Glutamatergic neuron (in vitro differentiated cells): ENCODE results near the gene NEURL1. TPM values are rescaled to one million over a fixed set of nuclear protein-coding genes. Genes with fewer than 3 reads are reported as not detected.

Source experiments
- DNase-seq: peaks from one replicate; pipeline ENCODE4 v3.0.0; 2022
- H3K27ac Mint-ChIP-seq: one replicate; pipeline ENCODE4 v1.8.0; 2020; ENCODE audit warnings: mild to moderate bottlenecking, mixed read lengths, inconsistent platforms; ENCODE audit not compliant: unreplicated experiment
- H3K27me3 Mint-ChIP-seq: one replicate; pipeline ENCODE4 v1.8.0; 2020; ENCODE audit warnings: mild to moderate bottlenecking, moderate library complexity, mixed read lengths, inconsistent platforms; ENCODE audit not compliant: unreplicated experiment
- H3K36me3 Mint-ChIP-seq: one replicate; pipeline ENCODE4 v1.8.0; 2020; ENCODE audit warnings: mild to moderate bottlenecking, mixed read lengths, inconsistent platforms; ENCODE audit not compliant: unreplicated experiment
- H3K4me1 Mint-ChIP-seq: one replicate; pipeline ENCODE4 v1.8.0; 2020; ENCODE audit warnings: mild to moderate bottlenecking, low read depth, mixed read lengths, inconsistent platforms; ENCODE audit not compliant: unreplicated experiment
- H3K4me3 Mint-ChIP-seq: one replicate; pipeline ENCODE4 v1.8.0; 2020; ENCODE audit warnings: mild to moderate bottlenecking, mixed read lengths, inconsistent platforms; ENCODE audit not compliant: unreplicated experiment
- H3K9me3 Mint-ChIP-seq: one replicate; pipeline ENCODE4 v1.8.0; 2020; ENCODE audit warnings: mild to moderate bottlenecking, moderate library complexity, mixed read lengths, inconsistent platforms; ENCODE audit not compliant: unreplicated experiment
- total RNA-seq: library from RNA; stranded (reverse); fragmentation: NEBNext Ultra II Directional; extraction: Animal tissue kit (Norgen Biotek cat#: 25700); gene quantifications from one replicate; pipeline ENCODE4 v1.2.1, GENCODE V29; 2021; ENCODE audit not compliant: unreplicated experiment
- TF ChIP-seq, protein P1 (sequence below): fragments of 200-600 bp; sonication (generic); IDR thresholded peaks from one replicate; pipeline ENCODE4 v1.5.0; 2021; ENCODE audit not compliant: partially characterized antibody, unreplicated experiment

Gene NEURL1
- total RNA-seq, 1 donor from 2014 or later: 3.1 TPM

DNA sequence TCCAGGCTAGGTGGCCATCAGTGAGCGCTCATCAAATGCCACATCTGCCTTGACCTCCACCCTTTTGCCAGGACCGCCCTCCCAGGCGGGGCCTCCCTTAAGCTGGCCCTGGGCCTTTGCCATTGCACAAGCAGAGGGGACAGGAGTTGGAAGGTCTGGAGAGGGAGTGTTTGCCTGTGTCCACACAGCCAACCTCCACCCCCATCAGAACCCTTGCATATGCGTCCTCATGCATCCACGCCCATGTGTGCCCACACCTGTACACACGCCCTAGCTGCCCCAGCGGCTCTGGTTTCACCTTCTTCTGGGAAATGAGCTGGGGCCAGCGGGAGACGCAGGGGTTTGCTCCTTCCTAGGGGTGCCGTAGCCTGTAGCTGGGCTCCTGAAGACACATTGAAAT is 64.0 kb downstream of the NEURL1 start:
- Mint-ChIP-seq H3K27me3 (peaks cover 14% of the 10 kb centered on the region), H3K36me3 (no peaks in the 10 kb centered on the region), H3K4me3 (no peak overlapping the region), H3K9me3 (peaks cover 3% of the 10 kb centered on the region), H3K4me1 (peaks cover 9% of the 10 kb centered on the region), H3K27ac (no peak overlapping the region)
- TF ChIP-seq, protein P1, sequence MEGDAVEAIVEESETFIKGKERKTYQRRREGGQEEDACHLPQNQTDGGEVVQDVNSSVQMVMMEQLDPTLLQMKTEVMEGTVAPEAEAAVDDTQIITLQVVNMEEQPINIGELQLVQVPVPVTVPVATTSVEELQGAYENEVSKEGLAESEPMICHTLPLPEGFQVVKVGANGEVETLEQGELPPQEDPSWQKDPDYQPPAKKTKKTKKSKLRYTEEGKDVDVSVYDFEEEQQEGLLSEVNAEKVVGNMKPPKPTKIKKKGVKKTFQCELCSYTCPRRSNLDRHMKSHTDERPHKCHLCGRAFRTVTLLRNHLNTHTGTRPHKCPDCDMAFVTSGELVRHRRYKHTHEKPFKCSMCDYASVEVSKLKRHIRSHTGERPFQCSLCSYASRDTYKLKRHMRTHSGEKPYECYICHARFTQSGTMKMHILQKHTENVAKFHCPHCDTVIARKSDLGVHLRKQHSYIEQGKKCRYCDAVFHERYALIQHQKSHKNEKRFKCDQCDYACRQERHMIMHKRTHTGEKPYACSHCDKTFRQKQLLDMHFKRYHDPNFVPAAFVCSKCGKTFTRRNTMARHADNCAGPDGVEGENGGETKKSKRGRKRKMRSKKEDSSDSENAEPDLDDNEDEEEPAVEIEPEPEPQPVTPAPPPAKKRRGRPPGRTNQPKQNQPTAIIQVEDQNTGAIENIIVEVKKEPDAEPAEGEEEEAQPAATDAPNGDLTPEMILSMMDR: no peak
- DNase-seq: no peak

DNA sequence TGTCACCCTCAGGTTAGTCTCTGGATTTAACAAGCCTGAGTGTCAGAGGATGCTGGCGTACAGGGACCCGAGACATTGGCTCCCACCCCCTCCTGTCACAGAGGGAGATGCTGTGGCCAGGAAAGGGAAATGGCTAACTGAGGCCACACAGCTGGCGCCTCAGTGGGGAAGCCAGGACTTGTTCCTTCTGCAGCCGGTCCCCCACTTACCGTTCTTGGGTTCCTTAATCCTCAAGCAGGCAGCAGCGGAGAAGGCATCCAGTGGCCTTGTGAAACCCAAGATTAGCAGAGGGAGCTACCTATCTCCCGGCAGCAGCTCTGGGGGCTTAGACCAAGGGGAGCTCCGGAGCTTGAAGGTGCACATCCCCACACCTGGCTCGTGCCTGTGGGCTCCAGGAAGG is 65.4 kb downstream of the NEURL1 start:
- Mint-ChIP-seq H3K27me3 (peaks cover 14% of the 10 kb centered on the region), H3K36me3 (no peaks in the 10 kb centered on the region), H3K27ac (no peak overlapping the region), H3K4me1 (peaks cover 9% of the 10 kb centered on the region), H3K4me3 (no peak overlapping the region), H3K9me3 (peaks cover 2% of the 10 kb centered on the region)
- TF ChIP-seq, protein P1: no peak
- DNase-seq: no peak

DNA sequence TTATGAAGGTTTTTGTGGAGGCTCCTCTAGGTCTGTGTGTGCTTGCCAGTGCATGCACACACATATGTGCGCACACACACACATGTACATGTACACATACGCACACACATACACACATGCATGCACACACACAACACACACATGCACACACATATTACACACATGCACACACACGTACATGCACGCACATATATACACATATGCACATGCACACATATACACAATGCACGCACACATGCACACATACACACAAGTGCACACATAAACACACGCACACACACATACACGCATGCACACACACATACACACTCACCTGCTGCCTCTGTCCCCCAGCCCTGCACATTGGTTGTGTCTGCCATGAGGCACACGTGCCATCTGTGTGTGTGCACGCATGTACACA is 66.3 kb downstream of the NEURL1 start:
- Mint-ChIP-seq H3K4me1 (peaks cover 9% of the 10 kb centered on the region), H3K27ac (no peak overlapping the region), H3K4me3 (no peak overlapping the region), H3K9me3 (peaks cover 2% of the 10 kb centered on the region), H3K27me3 (peaks cover 8% of the 10 kb centered on the region), H3K36me3 (no peaks in the 10 kb centered on the region)
- no peak for DNase-seq
- TF ChIP-seq, protein P1: no peak

DNA sequence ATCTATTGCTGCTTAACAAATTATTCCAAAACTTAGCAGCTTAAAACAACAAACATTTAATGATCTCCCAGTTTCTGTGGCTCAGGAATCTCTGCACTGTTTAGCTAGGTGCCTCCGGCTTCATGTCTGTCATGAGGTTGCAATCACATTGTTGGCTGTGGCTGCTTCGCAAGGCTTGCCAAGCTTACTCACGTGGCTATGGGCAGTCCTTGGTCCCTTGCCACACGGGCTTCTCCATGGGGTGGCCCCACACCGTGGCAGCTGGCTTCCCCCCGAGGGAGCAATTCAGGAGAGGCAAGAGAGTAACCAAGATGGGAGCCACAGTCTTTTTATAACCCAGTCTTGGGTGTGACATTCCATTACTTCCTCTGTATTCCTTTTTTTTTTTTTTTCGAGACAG is 67.4 kb downstream of the NEURL1 start:
- Mint-ChIP-seq H3K27ac (no peak overlapping the region), H3K4me3 (no peak overlapping the region), H3K27me3 (peaks cover 9% of the 10 kb centered on the region), H3K9me3 (peaks cover 2% of the 10 kb centered on the region), H3K4me1 (peaks cover 9% of the 10 kb centered on the region), H3K36me3 (no peaks in the 10 kb centered on the region)
- no peak for DNase-seq
- TF ChIP-seq, protein P1: no peak

DNA sequence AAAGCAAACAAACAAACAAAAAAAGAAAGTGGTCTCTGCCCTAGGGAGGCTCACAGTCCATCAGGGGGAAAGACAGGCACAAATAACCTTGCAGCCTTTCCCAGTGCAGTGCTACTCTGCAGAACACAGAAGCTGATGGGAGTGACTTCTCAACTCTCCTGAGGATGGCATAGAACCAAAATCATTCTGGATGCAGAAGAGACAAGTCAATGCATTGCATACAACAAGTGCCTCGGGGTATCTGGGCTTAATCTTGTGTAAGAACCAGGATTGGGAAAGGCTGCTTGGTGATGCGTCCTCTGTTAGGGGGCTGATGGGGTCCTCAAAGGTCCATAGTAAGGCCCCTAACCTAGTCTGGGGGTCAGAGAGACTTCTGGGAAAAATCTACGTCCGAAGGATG is 68.9 kb downstream of the NEURL1 start:
- peaks cover 6% of the 10 kb centered on the region for H3K4me1 Mint-ChIP-seq

More for the DNA sequence above, 68.9 kb downstream of the NEURL1 start:
- DNase-seq: no peak
- H3K4me3 Mint-ChIP-seq: no peak overlapping the region
- H3K27me3 Mint-ChIP-seq: peaks cover 9% of the 10 kb centered on the region
- H3K36me3 Mint-ChIP-seq: no peaks in the 10 kb centered on the region
- H3K9me3 Mint-ChIP-seq: peaks cover 2% of the 10 kb centered on the region
- TF ChIP-seq, protein P1: no peak
- H3K27ac Mint-ChIP-seq: no peak overlapping the region
